Liver (tissue), 9 donors: ENCODE results near the gene GATD1. TPM values are rescaled to one million over a fixed set of nuclear protein-coding genes. Genes with fewer than 3 reads are reported as not detected.

Experiments
- DNase-seq: peaks from one replicate; pipeline ENCODE4 v3.0.0-alpha.2; 2017; ENCODE audit warnings: low spot score
- H3K27ac ChIP-seq, 2 donors: one replicate each; pipeline ENCODE4 v1.7.0; 2013; ENCODE audit warnings: inconsistent platforms in 2 of 2, low read length in 2 of 2, control low read depth in 1 of 2, low read depth in 1 of 2, mild to moderate bottlenecking in 1 of 2
- H3K27me3 ChIP-seq, 4 donors: one replicate each; pipeline versions ENCODE4 v1.6.1 to v1.7.0; 2013; ENCODE audit warnings: low read length in 3 of 4, inconsistent platforms in 1 of 4, mild to moderate bottlenecking in 1 of 4, moderate library complexity in 1 of 4; ENCODE audit not compliant: control insufficient read depth in 4 of 4, insufficient read depth in 4 of 4
- H3K36me3 ChIP-seq, 4 donors: one replicate each; pipeline versions ENCODE4 v1.6.1 to v1.7.0; 2013; ENCODE audit warnings: low read length in 3 of 4, mild to moderate bottlenecking in 3 of 4, low read depth in 1 of 4, moderate library complexity in 1 of 4; ENCODE audit not compliant: control insufficient read depth in 4 of 4, insufficient read depth in 3 of 4
- H3K4me1 ChIP-seq, 4 donors: one replicate each; pipeline versions ENCODE4 v1.6.1 to v1.7.0; 2013; ENCODE audit warnings: low read length in 3 of 4, mild to moderate bottlenecking in 3 of 4, moderate library complexity in 1 of 4; ENCODE audit not compliant: control insufficient read depth in 4 of 4, insufficient read depth in 4 of 4
- H3K4me3 ChIP-seq, 3 donors: one replicate each; pipeline versions ENCODE4 v1.6.1 to v1.7.0; 2013; ENCODE audit warnings: low read length in 3 of 3, control low read depth in 1 of 3, low read depth in 1 of 3, mild to moderate bottlenecking in 1 of 3
- H3K9ac ChIP-seq, 2 donors: one replicate each; pipeline ENCODE4 v1.7.0; 2013; ENCODE audit warnings: low read length in 2 of 2, mild to moderate bottlenecking in 2 of 2, moderate library complexity in 2 of 2, control low read depth in 1 of 2, low read depth in 1 of 2
- H3K9me3 ChIP-seq, 4 donors: one replicate each; pipeline versions ENCODE4 v1.6.1 to v1.7.0; 2013; ENCODE audit warnings: low read length in 3 of 4; ENCODE audit not compliant: control insufficient read depth in 4 of 4
- EGR1 ChIP-seq, 2 donors: IDR thresholded peaks; 2 replicates each; pipeline ENCODE4 v1.6.1; 2016 to 2018; ENCODE audit warnings: antibody characterized with exemption in 2 of 2, low read depth in 2 of 2
- FOXA1 ChIP-seq: IDR thresholded peaks from 2 replicates; pipeline ENCODE4 v1.6.1; 2016; ENCODE audit warnings: antibody characterized with exemption
- FOXA2 ChIP-seq: IDR thresholded peaks from 2 replicates; pipeline ENCODE4 v1.6.1; 2016; ENCODE audit warnings: antibody characterized with exemption
- GABPA ChIP-seq, 2 donors: IDR thresholded peaks in 1 of 2; conservative IDR thresholded peaks in 1 of 2; 2 replicates each; pipeline ENCODE4 v1.6.1; 2016; ENCODE audit warnings: antibody characterized with exemption in 2 of 2, mild to moderate bottlenecking in 1 of 2, moderate library complexity in 1 of 2
- HNF4A ChIP-seq, 2 donors: conservative IDR thresholded peaks; 2 replicates each; pipeline ENCODE4 v1.6.1; 2016; ENCODE audit warnings: antibody characterized with exemption in 2 of 2, mild to moderate bottlenecking in 2 of 2
- HNF4G ChIP-seq: IDR thresholded peaks from 2 replicates; pipeline ENCODE4 v1.6.1; 2016; ENCODE audit warnings: antibody characterized with exemption
- JUND ChIP-seq, 2 donors: IDR thresholded peaks; 2 replicates each; pipeline ENCODE4 v1.6.1; 2016; ENCODE audit warnings: antibody characterized with exemption in 2 of 2
- RAD21 ChIP-seq, 2 donors: IDR thresholded peaks; 2 replicates each; pipeline ENCODE4 v1.6.1; 2016; ENCODE audit warnings: antibody characterized with exemption in 2 of 2, mild to moderate bottlenecking in 2 of 2
- REST ChIP-seq: IDR thresholded peaks from 2 replicates; pipeline ENCODE4 v1.6.1; 2016; ENCODE audit warnings: antibody characterized with exemption, mild to moderate bottlenecking
- SP1 ChIP-seq: IDR thresholded peaks from 2 replicates; pipeline ENCODE4 v1.6.1; 2018; ENCODE audit warnings: antibody characterized with exemption, mild to moderate bottlenecking
- TAF1 ChIP-seq: conservative IDR thresholded peaks from 2 replicates; pipeline ENCODE4 v1.6.1; 2016; ENCODE audit warnings: antibody characterized with exemption, mild to moderate bottlenecking
- YY1 ChIP-seq: IDR thresholded peaks from 2 replicates; pipeline ENCODE4 v1.6.1; 2016; ENCODE audit warnings: antibody characterized with exemption, mild to moderate bottlenecking
- WGBS: extraction: QIAGEN DNeasy Blood & Tissue Kit; methylation state at CpG from one replicate; pipeline ENCODE4 v1.1.7; 2013; 5-methylcytosine and 5-hydroxymethylcytosine counted together
- polyA plus RNA-seq, 2 donors: library from polyadenylated mRNA; stranded (reverse) in 1 of 2; unstranded in 1 of 2; fragments of 200-250 nt in 1 of 2; fragments of >200 nt in 1 of 2; fragmentation: Nextera tagmentation in 1 of 2; extraction: Ambion mirVana in 1 of 2; gene quantifications; one replicate each; pipeline versions ENCODE4 v1.2.1 to v1.2.3, GENCODE V29; 2013 to 2015
- total RNA-seq, 2 donors: library from RNA; depleted of rRNA; stranded (reverse); fragments of >200 nt; gene quantifications; one replicate each; pipeline ENCODE4 v1.2.3, GENCODE V29; 2014
- TF ChIP-seq, protein P1 (sequence below): fragments of 150-350 bp; IDR thresholded peaks from 2 replicates; pipeline ENCODE4 v1.5.1; 2017; ENCODE audit warnings: improper control_type of control experiment, low read depth, low read length; ENCODE audit not compliant: missing input control
- donor health status: healthy.
- donor health status: healthy.
- donor health status: healthy.
- donor health status: healthy.
- donor health status: healthy.

GATD1 gene
- total and polyA plus RNA-seq, 4 donors = 22.7 to 37.2 (median 24.6) TPM

GRCh38 chr11:786235-787083, 9.2 kb upstream of the GATD1 start (continued):
- TF ChIP-seq JUND (IDR thresholded peaks at IDR 0.05) (no peak), SP1 (no peak), RAD21 (IDR thresholded peaks at IDR 0.05) (no peak), TAF1 (no peak), EGR1 (IDR thresholded peaks at IDR 0.05; ENCODE audit: low read depth in 2 of 2) (no peak)

DNA sequence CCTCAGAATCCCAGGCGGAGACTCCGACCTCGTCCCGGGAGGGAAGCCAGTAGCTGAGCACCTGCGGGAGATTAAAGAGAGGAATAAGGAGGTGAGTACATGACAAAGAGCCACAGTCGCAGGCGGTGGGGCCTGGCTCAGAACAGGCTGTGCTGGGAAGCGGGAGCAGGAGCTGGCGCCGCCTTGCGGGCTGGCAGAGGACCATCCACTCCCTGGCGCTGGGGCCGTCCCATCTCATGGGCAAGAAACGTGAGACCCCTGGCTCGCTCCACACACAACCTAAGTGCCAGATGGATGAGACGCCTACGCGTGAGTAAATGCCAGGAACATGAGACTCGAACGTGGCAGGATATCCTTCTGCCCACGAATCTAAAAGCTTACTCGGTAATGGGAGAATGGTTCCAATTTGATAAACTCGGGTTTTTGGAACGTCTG, 6.3 kb upstream of the GATD1 start:
- DNase-seq = peak; percentile 52
- H3K27ac ChIP-seq = no peak overlapping the region
- no peaks in the 10 kb centered on the region for H3K9me3 ChIP-seq
- H3K36me3 ChIP-seq = peaks cover 0 to 6% (median 2%) of the 10 kb centered on the region in 4 donors
- TF ChIP-seq FOXA2 (no peak), HNF4A (conservative IDR thresholded peaks at IDR 0.05) (no peak), YY1 (no peak), HNF4G (no peak), GABPA (IDR thresholded peaks at IDR 0.05 in 1 of 2, conservative IDR thresholded peaks at IDR 0.05 in 1 of 2) (no peak), RAD21 (IDR thresholded peaks at IDR 0.05) (peak in 1 of 2 donors; percentile 63), FOXA1 (no peak), JUND (IDR thresholded peaks at IDR 0.05) (no peak), REST (no peak), SP1 (no peak)
- TF ChIP-seq, protein P1, sequence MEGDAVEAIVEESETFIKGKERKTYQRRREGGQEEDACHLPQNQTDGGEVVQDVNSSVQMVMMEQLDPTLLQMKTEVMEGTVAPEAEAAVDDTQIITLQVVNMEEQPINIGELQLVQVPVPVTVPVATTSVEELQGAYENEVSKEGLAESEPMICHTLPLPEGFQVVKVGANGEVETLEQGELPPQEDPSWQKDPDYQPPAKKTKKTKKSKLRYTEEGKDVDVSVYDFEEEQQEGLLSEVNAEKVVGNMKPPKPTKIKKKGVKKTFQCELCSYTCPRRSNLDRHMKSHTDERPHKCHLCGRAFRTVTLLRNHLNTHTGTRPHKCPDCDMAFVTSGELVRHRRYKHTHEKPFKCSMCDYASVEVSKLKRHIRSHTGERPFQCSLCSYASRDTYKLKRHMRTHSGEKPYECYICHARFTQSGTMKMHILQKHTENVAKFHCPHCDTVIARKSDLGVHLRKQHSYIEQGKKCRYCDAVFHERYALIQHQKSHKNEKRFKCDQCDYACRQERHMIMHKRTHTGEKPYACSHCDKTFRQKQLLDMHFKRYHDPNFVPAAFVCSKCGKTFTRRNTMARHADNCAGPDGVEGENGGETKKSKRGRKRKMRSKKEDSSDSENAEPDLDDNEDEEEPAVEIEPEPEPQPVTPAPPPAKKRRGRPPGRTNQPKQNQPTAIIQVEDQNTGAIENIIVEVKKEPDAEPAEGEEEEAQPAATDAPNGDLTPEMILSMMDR = peak; percentile 30
- 43% methylated on average over 24 of the region's 24 CpGs for WGBS
- no peak overlapping the region for H3K9ac ChIP-seq
- H3K4me1 ChIP-seq = peaks cover 5 to 13% (median 8%) of the 10 kb centered on the region in 4 donors
- H3K4me3 ChIP-seq = no peak overlapping the region
- H3K27me3 ChIP-seq = no peaks in the 10 kb centered on the region
